ENCODE measurements around the gene ACIN1.

ACIN1 gene

DNA sequence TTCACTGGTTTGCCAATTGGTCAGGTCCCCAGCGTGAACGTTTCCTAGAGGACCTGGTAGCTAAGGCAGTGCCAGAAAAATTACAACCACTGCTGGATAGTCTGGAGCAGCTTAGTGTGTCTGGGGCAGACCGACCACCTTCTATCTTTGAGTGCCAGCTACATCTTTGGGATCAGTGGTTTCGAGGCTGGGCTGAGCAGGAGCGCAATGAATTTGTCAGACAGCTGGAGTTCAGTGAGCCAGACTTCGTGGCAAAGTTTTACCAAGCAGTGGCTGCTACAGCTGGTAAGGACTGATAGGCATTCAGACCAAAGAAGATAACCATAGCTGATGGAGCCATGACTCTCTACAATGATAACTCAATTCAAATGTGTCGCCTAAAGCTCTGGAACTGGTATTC lies 2.9 kb upstream of the ACIN1 start:
- no peaks in the 10 kb centered on the region for H3K9me3 Mint-ChIP-seq
- H3K4me3 Mint-ChIP-seq, result no peak overlapping the region

DNA sequence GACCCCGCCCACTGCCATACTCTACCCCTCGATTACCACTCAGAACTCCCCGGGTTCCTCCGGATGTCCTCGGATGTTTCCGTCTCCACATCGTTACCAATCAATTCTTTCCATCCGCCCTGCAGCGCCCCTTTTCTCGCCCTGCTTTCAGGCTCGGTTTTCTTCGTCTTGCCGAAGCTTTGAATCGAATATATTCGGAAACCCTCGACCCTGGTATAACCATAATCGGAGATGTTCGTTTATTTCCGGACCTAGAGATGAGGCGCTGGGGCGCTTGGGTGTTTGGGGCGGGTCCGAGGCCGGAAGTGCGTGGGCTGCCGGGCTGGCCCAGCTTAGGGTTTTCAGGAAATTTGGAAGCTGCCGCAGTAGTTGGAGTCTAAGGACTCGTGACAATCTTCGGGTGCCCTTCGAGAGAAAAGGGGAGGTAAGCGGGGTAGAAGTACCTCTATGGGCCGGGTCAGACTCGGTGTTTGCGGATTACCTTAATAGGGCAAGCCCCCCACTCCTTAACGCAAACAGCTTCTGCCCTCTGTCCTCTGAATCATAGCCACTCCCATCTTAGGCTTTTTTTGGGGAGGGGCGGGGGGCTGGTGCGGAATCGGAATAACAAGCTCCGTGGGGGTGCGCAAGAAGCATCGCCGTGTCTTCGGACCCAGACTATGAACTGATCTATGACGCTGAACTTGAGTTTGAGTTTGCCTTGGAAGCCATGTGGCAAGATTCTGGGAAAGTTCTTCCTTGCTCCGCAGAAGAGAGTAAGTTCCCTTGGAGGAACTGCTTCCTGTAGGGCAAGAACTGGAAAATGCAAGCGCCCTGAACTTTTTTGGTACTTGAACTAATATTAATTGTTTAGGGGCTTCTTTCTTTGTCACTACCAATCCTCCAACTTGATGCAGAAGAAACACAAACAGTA lies 516 bp upstream of the ACIN1 start, which contains the start of gene C14orf119:
Gene C14orf119, plus strand, starts transcription at position 310 of the 913 bp plus-strand sequence. CDS start 2,154 bp downstream, outside the sequence.
- Mint-ChIP-seq H3K27me3 (no peaks in the 10 kb centered on the region), H3K4me3 (no peak within 1 kb of the TSS), H3K27ac (ENCODE audit: low read depth) (no peak within 1 kb of the TSS), H3K9me3 (no peaks in the 10 kb centered on the region), H3K36me3 (ENCODE audit: insufficient read depth) (peaks cover 44% of the 10 kb centered on the region), H3K4me1 (peaks cover 22% of the 10 kb centered on the region)
- ATAC-seq (replicated peaks; ENCODE audit: extremely low read depth, poor library complexity, severe bottlenecking), result peak; percentile 88
- DNase-seq (ENCODE audit: low spot score in 2 of 2), result peak in 1 of 2 donors; percentile 100

More for the DNA sequence above, 2.9 kb upstream of the ACIN1 start:
- ATAC-seq (replicated peaks; ENCODE audit: extremely low read depth, poor library complexity, severe bottlenecking) (no peak), DNase-seq (ENCODE audit: low spot score in 2 of 2) (no peak)
- Mint-ChIP-seq H3K4me1 (peaks cover 17% of the 10 kb centered on the region), H3K27ac (ENCODE audit: low read depth) (no peak overlapping the region), H3K27me3 (no peaks in the 10 kb centered on the region), H3K36me3 (ENCODE audit: insufficient read depth) (peaks cover 26% of the 10 kb centered on the region)

DNA sequence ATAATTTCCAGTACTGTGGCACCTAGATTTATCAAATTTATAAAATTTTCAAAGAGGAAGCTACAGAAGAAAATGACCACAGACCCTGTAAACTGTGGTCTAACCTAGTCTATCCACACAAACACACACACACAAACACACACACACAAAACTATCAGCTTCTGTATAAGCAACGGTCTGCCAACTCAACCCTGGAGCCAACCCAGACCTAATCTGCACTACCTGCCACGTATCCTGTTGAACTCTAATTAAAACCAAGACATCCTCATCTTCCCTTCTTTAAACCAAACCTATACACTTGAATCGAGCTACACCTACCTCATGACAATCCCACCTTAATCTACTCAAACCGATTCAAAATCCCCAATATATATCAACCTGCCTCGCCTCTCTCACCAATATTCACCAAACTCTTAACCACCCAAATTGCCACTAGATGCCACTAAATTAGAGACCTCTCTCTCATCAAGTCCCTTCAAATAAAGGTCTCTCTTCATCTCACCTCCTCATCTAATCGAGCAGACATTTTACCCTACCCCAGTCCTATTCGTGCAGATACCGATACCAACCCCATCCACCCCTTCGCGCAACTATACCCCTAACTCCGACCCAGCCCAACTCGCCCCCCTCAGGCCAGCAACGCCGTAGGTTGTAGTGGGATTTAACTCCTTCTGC lies 808 bp downstream of the ACIN1 start:
- H3K27ac Mint-ChIP-seq (ENCODE audit: low read depth), result no peak overlapping the region
- H3K36me3 Mint-ChIP-seq (ENCODE audit: insufficient read depth), result peaks cover 51% of the 10 kb centered on the region
- ATAC-seq (replicated peaks; ENCODE audit: extremely low read depth, poor library complexity, severe bottlenecking) (no peak), DNase-seq (ENCODE audit: low spot score in 2 of 2) (peak in 1 of 2 donors; percentile 53)
- H3K27me3 Mint-ChIP-seq, result no peaks in the 10 kb centered on the region
- no peak overlapping the region for H3K4me3 Mint-ChIP-seq
- H3K9me3 Mint-ChIP-seq, result no peaks in the 10 kb centered on the region
- peaks cover 14% of the 10 kb centered on the region for H3K4me1 Mint-ChIP-seq

DNA sequence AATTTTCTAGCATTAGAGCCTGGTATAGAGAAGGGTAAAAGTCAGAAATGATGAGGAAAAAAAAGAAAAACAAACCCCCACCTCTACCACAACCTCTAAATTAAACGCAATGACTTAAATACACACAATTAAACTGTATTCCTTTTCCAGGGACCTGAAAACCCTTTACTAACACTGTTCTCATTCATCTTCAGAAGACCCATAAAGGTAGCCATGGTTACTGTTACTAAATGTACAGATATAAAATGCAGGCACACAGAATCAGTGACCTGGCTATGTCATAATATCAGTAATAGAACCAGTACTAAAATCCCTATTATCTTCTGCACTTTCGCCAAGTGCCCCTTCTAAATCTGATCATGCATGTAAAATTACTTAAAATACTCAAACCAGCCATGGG lies 1.4 kb downstream of the ACIN1 start:
- DNase-seq (ENCODE audit: low spot score in 2 of 2) (no peak), ATAC-seq (replicated peaks; ENCODE audit: extremely low read depth, poor library complexity, severe bottlenecking) (no peak)
- Mint-ChIP-seq H3K4me1 (peaks cover 13% of the 10 kb centered on the region), H3K27me3 (no peaks in the 10 kb centered on the region), H3K9me3 (no peaks in the 10 kb centered on the region), H3K36me3 (ENCODE audit: insufficient read depth) (peaks cover 52% of the 10 kb centered on the region), H3K4me3 (no peak overlapping the region), H3K27ac (ENCODE audit: low read depth) (no peak overlapping the region)

- Mint-ChIP-seq H3K4me3 (no peak overlapping the region), H3K36me3 (ENCODE audit: insufficient read depth) (peaks cover 53% of the 10 kb centered on the region), H3K4me1 (peaks cover 13% of the 10 kb centered on the region), H3K27me3 (no peaks in the 10 kb centered on the region), H3K27ac (ENCODE audit: low read depth) (no peak overlapping the region), H3K9me3 (no peaks in the 10 kb centered on the region)
- ATAC-seq (replicated peaks; ENCODE audit: extremely low read depth, poor library complexity, severe bottlenecking) (no peak), DNase-seq (ENCODE audit: low spot score in 2 of 2) (no peak)
Measured at GRCh38 chr14:23093104-23093503, 1.8 kb downstream of the ACIN1 start.

- Mint-ChIP-seq H3K4me3 (no peak overlapping the region), H3K27me3 (no peaks in the 10 kb centered on the region), H3K27ac (ENCODE audit: low read depth) (no peak overlapping the region), H3K9me3 (no peaks in the 10 kb centered on the region), H3K36me3 (ENCODE audit: insufficient read depth) (peaks cover 59% of the 10 kb centered on the region), H3K4me1 (peaks cover 23% of the 10 kb centered on the region)
- no peak for DNase-seq (ENCODE audit: low spot score in 2 of 2)
- ATAC-seq (replicated peaks; ENCODE audit: extremely low read depth, poor library complexity, severe bottlenecking), result no peak
Measured at GRCh38 chr14:23091294-23092225, 3.4 kb downstream of the ACIN1 start.

GRCh38 chr14:23090254-23090636 lies 4.7 kb downstream of the ACIN1 start:
- DNase-seq (ENCODE audit: low spot score in 2 of 2) (no peak), ATAC-seq (replicated peaks; ENCODE audit: extremely low read depth, poor library complexity, severe bottlenecking) (no peak)
- no peaks in the 10 kb centered on the region for H3K9me3 Mint-ChIP-seq
- no peak overlapping the region for H3K4me3 Mint-ChIP-seq
- H3K27ac Mint-ChIP-seq (ENCODE audit: low read depth), result no peak overlapping the region
- H3K36me3 Mint-ChIP-seq (ENCODE audit: insufficient read depth), result peaks cover 71% of the 10 kb centered on the region
- H3K27me3 Mint-ChIP-seq, result no peaks in the 10 kb centered on the region
- peaks cover 31% of the 10 kb centered on the region for H3K4me1 Mint-ChIP-seq

GRCh38 chr14:23089498-23090253 lies 5.3 kb downstream of the ACIN1 start:
- DNase-seq (ENCODE audit: low spot score in 2 of 2) (no peak), ATAC-seq (replicated peaks; ENCODE audit: extremely low read depth, poor library complexity, severe bottlenecking) (no peak)
- Mint-ChIP-seq H3K36me3 (ENCODE audit: insufficient read depth) (peaks cover 77% of the 10 kb centered on the region), H3K9me3 (no peaks in the 10 kb centered on the region), H3K27ac (ENCODE audit: low read depth) (no peak overlapping the region), H3K27me3 (no peaks in the 10 kb centered on the region), H3K4me3 (no peak overlapping the region), H3K4me1 (peaks cover 31% of the 10 kb centered on the region)

GRCh38 chr14:23086565-23086964 lies 8.4 kb downstream of the ACIN1 start:
- H3K4me1 Mint-ChIP-seq, result peaks cover 23% of the 10 kb centered on the region

GRCh38 chr14:23085458-23085857 lies 9.5 kb downstream of the ACIN1 start:
- Mint-ChIP-seq H3K27ac (ENCODE audit: low read depth) (peak overlapping the region; percentile 67), H3K27me3 (no peaks in the 10 kb centered on the region), H3K4me3 (no peak overlapping the region), H3K36me3 (ENCODE audit: insufficient read depth) (peaks cover 91% of the 10 kb centered on the region), H3K4me1 (peaks cover 27% of the 10 kb centered on the region), H3K9me3 (no peaks in the 10 kb centered on the region)
- DNase-seq (ENCODE audit: low spot score in 2 of 2), result no peak
- ATAC-seq (replicated peaks; ENCODE audit: extremely low read depth, poor library complexity, severe bottlenecking), result no peak

More at GRCh38 chr14:23086565-23086964, 8.4 kb downstream of the ACIN1 start:
- no peaks in the 10 kb centered on the region for H3K27me3 Mint-ChIP-seq
- no peaks in the 10 kb centered on the region for H3K9me3 Mint-ChIP-seq
- H3K36me3 Mint-ChIP-seq (ENCODE audit: insufficient read depth), result peaks cover 88% of the 10 kb centered on the region
- no peak for DNase-seq (ENCODE audit: low spot score in 2 of 2)
- ATAC-seq (replicated peaks; ENCODE audit: extremely low read depth, poor library complexity, severe bottlenecking), result no peak
- H3K4me3 Mint-ChIP-seq, result no peak overlapping the region
- no peak overlapping the region for H3K27ac Mint-ChIP-seq (ENCODE audit: low read depth)

GRCh38 chr14:23080474-23080873 lies 14.5 kb downstream of the ACIN1 start:
- H3K36me3 Mint-ChIP-seq (ENCODE audit: insufficient read depth), result peaks cover 90% of the 10 kb centered on the region

More at GRCh38 chr14:23080474-23080873, 14.5 kb downstream of the ACIN1 start:
- no peak overlapping the region for H3K4me3 Mint-ChIP-seq
- H3K27me3 Mint-ChIP-seq, result no peaks in the 10 kb centered on the region
- H3K4me1 Mint-ChIP-seq, result peaks cover 5% of the 10 kb centered on the region
- no peak overlapping the region for H3K27ac Mint-ChIP-seq (ENCODE audit: low read depth)
- no peaks in the 10 kb centered on the region for H3K9me3 Mint-ChIP-seq
- no peak for DNase-seq (ENCODE audit: low spot score in 2 of 2)
- ATAC-seq (replicated peaks; ENCODE audit: extremely low read depth, poor library complexity, severe bottlenecking), result no peak

Measured in central memory CD8-positive, alpha-beta T cell (primary cell).